ENCODE measurements around the gene SLC35F6.

Gene SLC35F6

DNA sequence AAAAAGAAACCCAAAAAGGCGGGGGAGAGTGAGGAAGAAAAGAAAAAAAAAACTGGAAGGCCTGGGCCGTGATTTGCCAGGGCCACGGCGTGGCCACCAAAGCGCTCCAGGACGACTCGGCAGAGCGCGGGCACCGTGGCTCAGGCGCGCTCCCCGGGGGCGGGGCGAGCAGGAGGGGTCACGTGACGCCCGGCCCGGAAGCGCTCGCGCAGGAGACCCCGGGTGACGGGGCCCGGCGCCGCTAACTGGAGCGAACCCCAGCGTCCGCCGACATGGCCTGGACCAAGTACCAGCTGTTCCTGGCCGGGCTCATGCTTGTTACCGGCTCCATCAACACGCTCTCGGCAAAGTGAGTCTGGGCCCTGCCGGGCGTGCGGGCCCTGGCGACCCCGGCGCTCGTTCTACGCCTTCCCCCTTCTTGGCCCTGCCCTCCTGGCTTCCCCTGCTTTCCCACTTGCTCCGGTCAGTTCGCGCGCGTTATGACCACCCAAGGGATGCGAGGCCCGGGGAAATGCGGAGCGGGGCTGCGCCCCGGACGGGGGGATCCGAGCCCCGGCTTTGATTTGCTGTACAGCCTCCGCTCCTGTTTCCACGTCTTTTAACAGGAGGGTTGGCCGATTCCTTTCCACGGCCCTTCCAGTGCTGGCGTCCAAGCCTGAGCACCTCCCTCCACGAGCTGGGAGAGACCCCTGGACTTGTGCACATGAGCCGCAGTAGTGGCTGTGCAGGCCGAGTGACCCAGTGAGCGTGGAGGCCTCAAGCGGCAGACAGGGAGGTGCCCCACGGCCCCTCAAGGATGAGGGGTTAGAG is at the start of gene SLC35F6:
TSS of gene SLC35F6 (plus strand) at position 207 of the 810 bp plus-strand sequence. CDS start at position 273, 66 bp downstream.
- peak; percentile 67 for DNase-seq

DNA sequence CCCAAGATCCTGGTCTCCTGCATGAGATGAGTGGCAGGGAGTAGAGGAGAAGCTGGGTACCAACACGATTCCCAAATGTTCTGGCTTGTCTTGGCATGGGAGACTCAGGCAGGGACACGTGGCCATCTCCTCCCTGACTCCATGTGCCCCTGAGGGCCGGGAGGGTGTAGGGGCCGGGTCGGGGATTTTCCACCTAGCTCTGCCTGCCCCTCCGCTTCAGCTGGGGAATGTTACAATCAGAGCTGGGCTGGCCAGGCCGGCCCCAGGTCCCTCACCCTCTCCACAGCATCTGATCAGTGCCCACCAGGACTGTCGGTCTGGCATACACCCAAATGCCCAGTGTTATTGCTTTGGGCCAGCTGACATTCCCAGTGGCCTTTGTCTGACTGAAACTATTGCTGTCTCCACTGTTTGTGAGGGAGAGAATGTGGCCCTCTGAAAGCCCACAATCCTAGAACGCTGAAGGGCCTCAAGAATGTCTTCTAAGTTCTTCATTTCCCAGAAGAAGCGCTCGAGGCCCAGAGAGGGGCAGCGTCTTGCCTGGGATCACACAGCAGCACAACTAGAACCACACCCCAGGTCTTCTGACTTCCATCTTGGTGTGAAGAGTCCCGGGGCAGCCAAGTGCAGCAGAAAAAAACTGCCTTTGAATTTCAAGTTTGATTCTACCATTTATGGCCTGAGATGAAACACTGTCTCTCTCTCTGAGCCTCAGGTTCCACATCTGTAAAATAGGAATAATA is 48.4 kb upstream of the SLC35F6 start:
- DNase-seq, result no peak

- DNase-seq, result no peak
Observed at GRCh38 chr2:26716340-26716739, 47.7 kb upstream of the SLC35F6 start.

DNA sequence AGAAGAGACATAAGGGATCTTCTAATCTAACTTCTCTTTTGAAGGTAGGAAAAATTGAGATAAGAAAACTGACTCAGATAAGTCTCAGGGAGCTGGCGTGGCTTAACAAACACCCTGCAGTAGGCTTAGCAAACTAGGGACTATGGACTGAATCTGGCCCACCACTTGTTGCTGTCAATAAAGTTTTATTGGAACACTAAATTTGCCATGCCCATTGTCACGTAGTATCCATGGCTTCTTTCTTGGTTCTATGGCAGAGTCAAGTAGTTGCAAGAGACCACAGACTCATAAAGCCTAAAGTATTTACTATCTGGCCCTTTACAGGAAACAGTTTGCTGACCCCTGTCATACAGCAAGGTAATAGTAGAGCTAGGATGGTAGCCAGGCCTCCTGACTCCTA is 47.3 kb upstream of the SLC35F6 start:
- DNase-seq, result no peak

DNA sequence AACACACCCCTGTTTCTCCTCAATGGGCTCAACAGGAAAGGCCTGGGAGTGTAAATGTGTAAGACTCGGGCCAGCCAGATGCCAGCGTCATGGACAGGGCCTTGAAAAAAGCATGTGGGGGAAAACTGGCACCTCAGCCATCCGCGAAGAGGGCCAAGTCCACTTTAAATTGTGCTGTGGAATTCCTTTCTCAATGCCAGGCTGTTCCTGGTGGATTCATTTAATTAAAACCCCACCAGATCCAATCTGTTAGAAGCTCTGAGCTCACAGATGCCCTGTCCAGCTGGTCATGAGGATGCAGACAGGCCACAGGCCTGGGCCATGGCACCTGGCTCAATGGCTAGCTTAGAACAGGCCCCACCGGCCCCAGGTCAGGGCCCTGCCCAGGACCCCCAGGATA is 46.7 kb upstream of the SLC35F6 start:
- DNase-seq, result no peak

DNA sequence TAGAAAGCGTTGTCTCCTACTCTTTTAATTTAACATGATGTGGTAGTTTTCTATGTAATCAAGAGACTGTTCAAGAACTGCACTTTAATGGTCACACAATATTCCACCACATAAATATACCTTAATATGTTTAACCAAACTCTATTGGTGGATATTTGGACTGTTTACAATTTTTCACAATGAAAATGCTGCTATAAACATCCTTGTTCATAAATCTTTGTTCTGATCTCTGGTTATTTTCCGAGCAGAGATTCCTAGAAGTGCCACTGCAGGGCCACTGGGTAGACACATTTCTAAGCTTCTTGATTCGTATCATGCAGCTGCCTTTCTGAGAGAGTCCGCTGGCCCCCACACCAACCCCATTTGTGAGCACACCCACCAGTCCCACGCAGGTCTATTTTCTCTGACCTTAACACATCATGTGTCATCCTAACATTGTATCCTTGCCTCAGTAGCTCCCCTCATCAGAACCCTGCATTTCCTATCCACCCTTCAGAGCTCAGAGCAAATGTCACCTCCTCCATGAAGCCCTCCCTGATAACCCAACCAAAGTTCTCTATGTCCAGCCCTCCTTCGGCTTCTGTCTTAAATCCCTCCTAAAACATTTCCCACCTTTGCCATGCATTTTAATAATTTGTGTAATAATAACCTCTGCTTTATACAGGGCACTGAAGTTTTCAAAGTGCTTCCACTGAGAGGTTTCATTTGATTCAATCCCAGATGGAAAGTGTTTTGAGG is 45.0 kb upstream of the SLC35F6 start:
- no peak for DNase-seq

DNA sequence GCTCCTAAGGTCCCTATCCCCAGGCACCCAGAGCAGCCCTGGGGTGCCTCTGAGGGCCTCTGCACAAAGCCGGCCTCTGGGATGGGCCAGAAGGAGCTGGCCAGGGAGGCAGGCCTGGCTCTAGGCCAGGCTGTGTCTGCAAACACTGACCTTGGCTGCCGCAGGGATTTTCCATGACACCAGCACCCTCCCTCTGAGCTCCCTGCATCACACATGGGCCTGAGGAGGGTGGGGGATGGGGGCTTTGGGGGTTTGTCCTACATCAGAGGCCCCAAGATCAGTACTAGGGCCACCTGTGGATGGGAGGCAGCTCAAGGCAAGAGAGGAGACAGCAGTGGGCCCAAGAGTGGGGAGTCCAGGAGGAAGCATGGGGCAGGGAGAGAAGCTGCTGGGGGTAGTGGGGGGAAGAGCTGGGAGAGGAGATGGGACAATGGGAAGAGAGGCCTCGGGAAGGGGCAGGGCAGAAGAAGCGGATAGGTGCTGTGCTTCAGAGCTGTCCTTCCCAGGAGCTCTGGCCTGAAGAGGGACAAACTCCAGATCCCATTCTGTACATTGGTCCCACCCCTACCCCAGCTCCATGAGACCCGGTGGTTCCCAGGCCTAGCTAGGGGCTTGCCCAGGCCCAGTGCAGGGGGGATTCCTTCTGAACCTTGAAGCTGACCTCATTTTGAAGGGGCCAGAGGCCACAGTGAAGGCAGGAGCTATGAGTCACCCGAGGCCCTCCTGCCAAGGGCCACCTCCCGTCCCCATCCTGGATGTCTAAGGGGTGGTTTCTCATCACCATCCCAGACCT is 43.6 kb upstream of the SLC35F6 start:
- DNase-seq, result no peak

GRCh38 chr2:26721115-26722032 is 42.7 kb upstream of the SLC35F6 start:
- peak; percentile 33 for DNase-seq

DNA sequence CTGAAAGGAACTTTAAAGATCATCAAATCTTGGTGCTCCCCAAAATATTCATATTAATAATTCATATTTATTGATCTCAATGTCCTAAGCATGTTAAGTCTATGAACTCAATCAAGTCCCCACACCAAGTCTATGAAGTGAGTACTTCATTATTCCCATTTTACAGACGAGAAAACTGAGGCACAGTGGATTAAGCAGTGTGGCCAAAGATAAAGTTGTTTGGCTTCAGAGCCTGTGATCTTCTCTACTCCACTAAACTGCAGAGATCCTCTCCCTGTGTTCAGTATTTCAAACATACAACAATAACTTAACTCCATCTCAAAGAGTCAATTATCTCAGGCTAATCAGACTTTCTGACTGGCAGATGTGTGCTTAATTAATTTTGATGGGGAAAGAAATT is 41.8 kb upstream of the SLC35F6 start:
- no peak for DNase-seq

DNA sequence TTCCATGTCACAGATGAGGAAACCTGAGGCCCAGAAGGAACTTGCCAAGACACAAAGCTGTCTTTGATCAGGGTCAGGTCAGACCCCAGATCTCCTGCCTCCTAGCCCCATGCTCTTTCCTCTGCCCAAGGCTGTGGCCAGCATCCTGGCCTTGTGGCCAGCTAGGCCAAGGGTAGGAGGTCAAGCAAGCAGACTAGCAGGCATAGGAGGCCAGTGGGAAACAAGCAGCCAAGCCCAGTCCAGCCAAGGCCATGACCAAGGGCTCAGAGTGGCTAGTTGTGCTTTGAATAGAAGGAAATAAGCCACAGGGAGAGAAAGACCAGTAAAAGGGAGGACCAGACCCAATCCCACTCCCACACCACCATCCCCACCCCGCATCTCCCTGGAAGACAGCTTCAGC is 41.2 kb upstream of the SLC35F6 start:
- DNase-seq, result no peak

DNA sequence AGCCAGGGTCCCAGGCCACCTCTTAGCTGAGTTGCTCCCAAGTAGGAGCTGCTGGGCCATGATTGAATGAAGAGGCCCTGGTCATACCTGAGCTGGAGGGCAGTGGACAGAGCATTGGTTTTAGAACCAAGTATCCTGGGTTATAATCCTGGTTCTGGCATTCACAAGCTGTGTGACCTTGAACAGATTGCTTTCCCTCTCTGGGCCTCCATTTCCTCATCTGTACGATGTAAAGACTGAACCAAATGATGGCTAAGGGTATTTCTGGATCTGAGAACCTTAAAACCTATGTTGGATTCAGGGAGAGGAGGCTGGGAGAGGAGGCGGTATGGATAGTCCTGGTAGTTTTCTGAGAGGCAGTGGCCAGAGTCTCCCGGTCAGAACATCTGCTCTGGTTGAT is 40.6 kb upstream of the SLC35F6 start:
- DNase-seq, result no peak

DNA sequence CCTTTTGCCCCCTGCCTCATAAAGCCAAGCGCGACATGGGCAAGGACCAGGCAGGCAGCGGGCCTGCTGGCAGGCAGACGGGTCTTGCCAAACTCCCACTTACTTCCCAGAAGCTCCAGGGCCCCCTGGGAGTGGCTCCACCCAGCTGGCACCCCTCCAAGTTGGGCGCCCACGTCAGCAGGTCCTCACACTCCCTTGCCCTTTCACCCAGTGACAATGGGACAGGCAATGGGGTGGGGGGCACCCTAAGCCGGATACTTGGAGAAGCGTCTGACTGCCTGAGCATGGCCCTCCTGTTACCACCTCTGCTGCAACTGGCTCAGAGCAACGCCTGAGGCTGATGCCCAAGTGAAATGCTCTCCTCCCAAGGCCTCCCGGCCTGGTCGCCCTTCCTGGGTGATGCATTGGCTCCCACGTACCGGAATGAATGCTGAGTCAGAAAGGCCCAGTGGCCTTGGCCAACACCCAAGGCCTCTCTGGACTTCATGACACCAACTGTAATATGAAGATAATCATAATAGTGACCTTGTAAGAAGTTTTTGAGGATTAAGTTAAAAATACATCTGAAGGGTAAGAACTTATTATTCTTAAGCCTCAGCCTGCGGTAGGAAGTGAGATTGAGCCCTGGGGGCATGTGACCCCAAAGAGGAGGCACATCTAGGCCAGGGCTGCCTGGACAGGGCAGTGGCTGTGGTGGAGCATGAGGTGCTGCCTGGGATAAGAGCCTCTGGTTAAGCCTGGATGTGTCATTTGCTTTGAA is 39.9 kb upstream of the SLC35F6 start:
- no peak for DNase-seq

DNA sequence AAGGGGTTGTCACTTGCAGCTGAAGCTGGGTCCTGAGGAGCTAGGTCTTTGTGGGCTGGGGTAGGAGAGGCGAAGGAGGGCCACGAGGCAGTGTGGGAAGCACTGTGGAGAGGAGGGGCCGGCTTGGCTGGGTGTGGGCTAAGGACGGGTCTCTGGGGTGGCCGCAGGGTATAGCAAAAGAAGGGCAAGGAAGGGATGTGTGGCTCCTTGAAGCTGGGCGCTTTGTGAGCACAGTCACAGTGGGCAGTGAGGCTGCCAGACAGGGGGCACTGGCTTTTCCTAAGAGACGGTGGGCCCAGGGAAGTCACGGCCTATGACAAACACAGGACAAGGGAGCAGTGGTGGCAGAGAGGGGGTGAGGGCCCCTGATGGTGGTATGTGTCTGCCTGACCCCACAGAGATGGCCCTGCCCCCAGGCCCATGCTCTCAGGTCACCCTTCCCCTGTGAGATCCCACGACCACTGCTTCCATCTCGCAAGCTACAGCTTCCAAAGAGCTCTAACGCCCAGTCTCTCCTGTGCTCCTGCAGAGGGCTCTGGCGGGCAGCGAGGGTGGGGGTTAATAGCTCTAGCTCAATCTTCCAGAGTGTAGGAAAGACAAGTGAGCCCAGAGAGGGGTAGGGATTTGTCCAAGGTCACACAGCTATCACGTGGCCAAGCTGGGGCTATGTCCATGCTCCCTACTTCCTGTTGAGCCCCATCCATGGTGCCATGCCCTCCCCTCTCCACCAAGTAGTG is 39.1 kb upstream of the SLC35F6 start:
- no peak for DNase-seq

DNA sequence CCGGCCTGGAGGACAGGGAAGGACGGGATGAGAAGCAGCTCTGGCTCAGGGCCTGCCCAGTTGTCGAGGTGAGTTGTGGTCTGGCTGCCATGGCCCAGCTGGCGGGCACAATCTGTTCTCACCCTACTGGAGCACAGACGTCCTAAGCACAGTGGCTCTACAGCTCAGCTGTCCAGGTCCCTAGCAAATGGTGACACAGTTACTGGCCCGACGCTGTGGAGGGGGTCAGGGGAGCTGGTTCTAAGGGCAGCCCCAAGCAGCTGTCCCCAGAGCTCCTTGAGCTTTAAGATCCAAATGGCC is 38.6 kb upstream of the SLC35F6 start:
- DNase-seq, result no peak

- no peak for DNase-seq
Observed at GRCh38 chr2:26726228-26726627, 37.9 kb upstream of the SLC35F6 start.

DNA sequence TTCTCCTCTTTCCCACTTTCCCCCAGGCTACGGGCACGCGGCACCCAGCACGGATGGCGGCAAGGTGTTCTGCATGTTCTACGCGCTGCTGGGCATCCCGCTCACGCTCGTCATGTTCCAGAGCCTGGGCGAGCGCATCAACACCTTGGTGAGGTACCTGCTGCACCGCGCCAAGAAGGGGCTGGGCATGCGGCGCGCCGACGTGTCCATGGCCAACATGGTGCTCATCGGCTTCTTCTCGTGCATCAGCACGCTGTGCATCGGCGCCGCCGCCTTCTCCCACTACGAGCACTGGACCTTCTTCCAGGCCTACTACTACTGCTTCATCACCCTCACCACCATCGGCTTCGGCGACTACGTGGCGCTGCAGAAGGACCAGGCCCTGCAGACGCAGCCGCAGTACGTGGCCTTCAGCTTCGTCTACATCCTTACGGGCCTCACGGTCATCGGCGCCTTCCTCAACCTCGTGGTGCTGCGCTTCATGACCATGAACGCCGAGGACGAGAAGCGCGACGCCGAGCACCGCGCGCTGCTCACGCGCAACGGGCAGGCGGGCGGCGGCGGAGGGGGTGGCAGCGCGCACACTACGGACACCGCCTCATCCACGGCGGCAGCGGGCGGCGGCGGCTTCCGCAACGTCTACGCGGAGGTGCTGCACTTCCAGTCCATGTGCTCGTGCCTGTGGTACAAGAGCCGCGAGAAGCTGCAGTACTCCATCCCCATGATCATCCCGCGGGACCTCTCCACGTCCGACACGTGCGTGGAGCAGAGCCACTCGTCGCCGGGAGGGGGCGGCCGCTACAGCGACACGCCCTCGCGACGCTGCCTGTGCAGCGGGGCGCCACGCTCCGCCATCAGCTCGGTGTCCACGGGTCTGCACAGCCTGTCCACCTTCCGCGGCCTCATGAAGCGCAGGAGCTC is 36.2 kb upstream of the SLC35F6 start:
- no peak for DNase-seq

DNA sequence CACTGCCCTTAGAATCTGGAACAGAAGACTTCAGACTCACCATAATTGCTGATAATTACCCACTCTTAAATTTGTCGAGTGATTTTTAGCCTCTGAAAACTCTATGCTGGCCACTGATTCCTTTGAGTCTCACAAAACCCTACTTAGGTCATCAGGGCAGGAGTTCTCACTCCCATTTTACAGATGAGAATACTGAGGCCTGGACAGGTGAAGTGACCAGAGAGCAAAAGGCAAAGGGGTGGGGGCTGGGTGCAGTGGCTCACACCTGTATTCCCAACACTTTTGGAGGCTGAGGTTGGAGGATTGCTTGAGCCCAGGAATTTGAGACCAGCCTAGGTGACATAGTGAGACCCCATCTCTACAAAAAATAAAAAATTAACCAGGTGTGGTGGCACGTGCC is 34.8 kb upstream of the SLC35F6 start:
- DNase-seq, result no peak

- DNase-seq, result no peak
Observed at GRCh38 chr2:26730549-26731344, 33.3 kb upstream of the SLC35F6 start.

Measured in NCI-H510A (cell line).